HL-60 (cell line): ENCODE data around the gene MND1.

ENCODE experiments used
- DNase-seq, 2 experiments: peaks; one replicate each; pipeline ENCODE4 v3.0.0-alpha.2; 2010 to 2020; ENCODE audit warnings: low read depth in 1 of 2, low spot score in 1 of 2
- H3K27ac ChIP-seq: fragments of 250-450 bp; sonication (Bioruptor Pico); replicated peaks from 2 replicates; pipeline ENCODE4 v1.5.1; 2020; ENCODE audit warnings: mild to moderate bottlenecking, moderate library complexity
- H3K27me3 ChIP-seq: fragments of 250-450 bp; sonication (Bioruptor Pico); 2 replicates; pipeline ENCODE4 v1.5.1; 2021; ENCODE audit warnings: mild to moderate bottlenecking, moderate library complexity; ENCODE audit not compliant: insufficient read depth, poor library complexity, severe bottlenecking
- H3K4me3 ChIP-seq: replicated peaks from 2 replicates; pipeline ENCODE4 v1.5.1; 2011; ENCODE audit warnings: mild to moderate bottlenecking, control low read depth, low read length; ENCODE audit not compliant: insufficient read depth
- GABPA ChIP-seq: IDR thresholded peaks from 2 replicates; pipeline ENCODE4 v1.6.1; 2012; ENCODE audit warnings: low read depth
- POLR2AphosphoS5 ChIP-seq: IDR thresholded peaks from 2 replicates; pipeline ENCODE4 v1.6.1; 2012; ENCODE audit warnings: low read depth
- REST ChIP-seq: IDR thresholded peaks from 2 replicates; pipeline ENCODE4 v1.6.1; 2012; ENCODE audit warnings: low read depth; ENCODE audit not compliant: insufficient replicate concordance
- SPI1 ChIP-seq: IDR thresholded peaks from 2 replicates; pipeline ENCODE4 v1.6.1; 2012; ENCODE audit warnings: low read depth, mild to moderate bottlenecking, borderline replicate concordance
- TF ChIP-seq, protein P1 (sequence below): IDR thresholded peaks from one replicate; pipeline ENCODE4 v1.5.1; 2011; ENCODE audit warnings: low read length, control low read depth, inconsistent platforms; ENCODE audit not compliant: insufficient read depth

The MND1 gene

DNA sequence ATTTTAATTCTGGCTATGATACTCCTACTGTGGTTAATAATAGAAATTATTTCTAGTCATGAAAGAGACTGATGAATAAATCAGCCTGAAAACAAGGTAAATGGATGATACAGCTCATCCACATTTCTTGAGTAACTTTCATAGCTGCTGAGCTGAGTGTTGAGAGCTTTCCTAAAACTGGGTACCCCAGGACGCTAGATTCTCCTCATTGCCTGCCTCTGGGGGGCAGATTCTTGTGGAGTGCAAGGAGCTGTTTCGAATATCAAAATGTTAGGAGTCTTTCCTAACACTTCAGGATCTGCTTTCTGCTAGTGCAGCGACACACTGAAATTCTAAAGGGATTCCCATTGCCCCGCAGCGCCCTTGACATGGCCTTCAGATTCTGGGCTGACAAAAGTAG, 2.1 kb downstream of the MND1 start:
- DNase-seq, result no peak
- no peak overlapping the region for H3K4me3 ChIP-seq

GRCh38 chr4:153347117-153347516, 2.6 kb downstream of the MND1 start:
- H3K27me3 ChIP-seq, result no peaks in the 10 kb centered on the region
- TF ChIP-seq SPI1 (no peak), GABPA (no peak), POLR2AphosphoS5 (no peak), REST (no peak)
- TF ChIP-seq, protein P1, sequence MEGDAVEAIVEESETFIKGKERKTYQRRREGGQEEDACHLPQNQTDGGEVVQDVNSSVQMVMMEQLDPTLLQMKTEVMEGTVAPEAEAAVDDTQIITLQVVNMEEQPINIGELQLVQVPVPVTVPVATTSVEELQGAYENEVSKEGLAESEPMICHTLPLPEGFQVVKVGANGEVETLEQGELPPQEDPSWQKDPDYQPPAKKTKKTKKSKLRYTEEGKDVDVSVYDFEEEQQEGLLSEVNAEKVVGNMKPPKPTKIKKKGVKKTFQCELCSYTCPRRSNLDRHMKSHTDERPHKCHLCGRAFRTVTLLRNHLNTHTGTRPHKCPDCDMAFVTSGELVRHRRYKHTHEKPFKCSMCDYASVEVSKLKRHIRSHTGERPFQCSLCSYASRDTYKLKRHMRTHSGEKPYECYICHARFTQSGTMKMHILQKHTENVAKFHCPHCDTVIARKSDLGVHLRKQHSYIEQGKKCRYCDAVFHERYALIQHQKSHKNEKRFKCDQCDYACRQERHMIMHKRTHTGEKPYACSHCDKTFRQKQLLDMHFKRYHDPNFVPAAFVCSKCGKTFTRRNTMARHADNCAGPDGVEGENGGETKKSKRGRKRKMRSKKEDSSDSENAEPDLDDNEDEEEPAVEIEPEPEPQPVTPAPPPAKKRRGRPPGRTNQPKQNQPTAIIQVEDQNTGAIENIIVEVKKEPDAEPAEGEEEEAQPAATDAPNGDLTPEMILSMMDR, result no peak
- no peak overlapping the region for H3K27ac ChIP-seq
- DNase-seq, result no peak
- H3K4me3 ChIP-seq, result no peak overlapping the region

More for the DNA sequence above, 2.1 kb downstream of the MND1 start:
- TF ChIP-seq GABPA, result no peak
- TF ChIP-seq SPI1, result no peak
- TF ChIP-seq, protein P1, result no peak
- TF ChIP-seq REST, result no peak
- TF ChIP-seq POLR2AphosphoS5, result no peak
- Histone ChIP-seq H3K27me3 (no peaks in the 10 kb centered on the region), H3K27ac (no peak overlapping the region)

GRCh38 chr4:153348006-153348405, 3.5 kb downstream of the MND1 start:
- H3K27ac ChIP-seq, result no peak overlapping the region
- no peaks in the 10 kb centered on the region for H3K27me3 ChIP-seq
- TF ChIP-seq REST (no peak), GABPA (no peak), POLR2AphosphoS5 (no peak), SPI1 (no peak)
- TF ChIP-seq, protein P1, result no peak
- no peak for DNase-seq
- no peak overlapping the region for H3K4me3 ChIP-seq
